Peyer's patch (tissue), 4 donors: Measurements from ENCODE around the gene SMIM21.

Experiments
- POLR2A ChIP-seq, 2 donors: fragments of 450-650 bp; IDR thresholded peaks; one replicate each; pipeline ENCODE4 v1.5.1; 2017; ENCODE audit warnings: antibody characterized with exemption in 2 of 2, mild to moderate bottlenecking in 2 of 2, moderate library complexity in 2 of 2
- TF ChIP-seq, protein P1 (sequence below), 6 experiments: fragments of 450-650 bp in 4 of 6; fragments of 200-600 bp in 2 of 6; sonication (generic) in 1 of 6; IDR thresholded peaks; one replicate each; pipeline ENCODE4 v1.5.1; 2017 to 2019; ENCODE audit warnings: antibody characterized with exemption in 6 of 6, mild to moderate bottlenecking in 3 of 6, moderate library complexity in 1 of 6

DNA sequence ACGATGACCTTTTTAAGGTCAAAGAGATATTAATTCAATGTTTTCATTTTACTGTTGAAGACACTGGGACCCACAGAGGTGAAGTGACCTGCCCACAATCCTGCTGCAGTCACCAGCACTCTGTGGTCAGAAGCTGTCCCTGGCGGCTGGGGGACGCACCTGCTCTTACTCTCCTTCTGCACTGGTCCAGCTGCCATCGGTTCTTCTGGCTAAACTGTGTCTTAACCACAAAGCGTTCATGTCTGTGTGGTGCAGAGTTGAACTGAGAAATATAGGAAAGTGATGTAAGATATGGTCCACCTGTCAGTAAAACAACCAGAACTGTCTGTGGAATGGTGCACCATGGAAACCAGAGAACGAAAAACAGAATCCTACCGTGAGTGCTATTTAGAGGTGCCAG, 44.9 kb upstream of the SMIM21 start:
- no peak for TF ChIP-seq POLR2A (IDR thresholded peaks at IDR 0.05)
- TF ChIP-seq, protein P1, sequence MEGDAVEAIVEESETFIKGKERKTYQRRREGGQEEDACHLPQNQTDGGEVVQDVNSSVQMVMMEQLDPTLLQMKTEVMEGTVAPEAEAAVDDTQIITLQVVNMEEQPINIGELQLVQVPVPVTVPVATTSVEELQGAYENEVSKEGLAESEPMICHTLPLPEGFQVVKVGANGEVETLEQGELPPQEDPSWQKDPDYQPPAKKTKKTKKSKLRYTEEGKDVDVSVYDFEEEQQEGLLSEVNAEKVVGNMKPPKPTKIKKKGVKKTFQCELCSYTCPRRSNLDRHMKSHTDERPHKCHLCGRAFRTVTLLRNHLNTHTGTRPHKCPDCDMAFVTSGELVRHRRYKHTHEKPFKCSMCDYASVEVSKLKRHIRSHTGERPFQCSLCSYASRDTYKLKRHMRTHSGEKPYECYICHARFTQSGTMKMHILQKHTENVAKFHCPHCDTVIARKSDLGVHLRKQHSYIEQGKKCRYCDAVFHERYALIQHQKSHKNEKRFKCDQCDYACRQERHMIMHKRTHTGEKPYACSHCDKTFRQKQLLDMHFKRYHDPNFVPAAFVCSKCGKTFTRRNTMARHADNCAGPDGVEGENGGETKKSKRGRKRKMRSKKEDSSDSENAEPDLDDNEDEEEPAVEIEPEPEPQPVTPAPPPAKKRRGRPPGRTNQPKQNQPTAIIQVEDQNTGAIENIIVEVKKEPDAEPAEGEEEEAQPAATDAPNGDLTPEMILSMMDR (IDR thresholded peaks at IDR 0.05), result no peak
